Right lobe of liver (tissue), 4 donors: ENCODE measurements around the gene C15orf61.

Experiments
- CTCF ChIP-seq, 4 donors: fragments of 200-600 bp in 3 of 4; fragments of 450-650 bp in 1 of 4; IDR thresholded peaks; one replicate each; pipeline versions ENCODE4 v1.5.1 to v1.8.0; 2016 to 2022; ENCODE audit warnings: antibody characterized with exemption in 4 of 4, mild to moderate bottlenecking in 2 of 4
- POLR2A ChIP-seq: fragments of 450-650 bp; IDR thresholded peaks from one replicate; pipeline ENCODE4 v1.6.1; 2017; ENCODE audit warnings: antibody characterized with exemption, mild to moderate bottlenecking
- donor health status: DM: no; HTN: no; CAD: no.
- donor health status: DM: no; HTN: no; CAD: no.
- donor health status: DM: no; HTN: yes; CAD: no.

GRCh38 chr15:67569668-67570067 is 48.7 kb downstream of the C15orf61 start:
- TF ChIP-seq CTCF (IDR thresholded peaks at IDR 0.05) (no peak), POLR2A (no peak)
